WTC11 (cell line): ENCODE results near the gene IPO13.

Experiments used
- CBFB ChIP-seq: sonication (generic); formaldehyde crosslinking; IDR thresholded peaks from 2 replicates; pipeline ENCODE4 v1.8.1; 2022; ENCODE audit warnings: mild to moderate bottlenecking, low read depth, missing genetic modification reagents
- CREB1 ChIP-seq: sonication (generic); formaldehyde crosslinking; IDR thresholded peaks from 2 replicates; pipeline ENCODE4 v1.8.0; 2023; ENCODE audit warnings: mild to moderate bottlenecking, missing genetic modification reagents
- ETV6 ChIP-seq: sonication (generic); formaldehyde crosslinking; IDR thresholded peaks from 2 replicates; pipeline ENCODE4 v1.8.1; 2022; ENCODE audit warnings: mild to moderate bottlenecking, missing genetic modification reagents
- NFYB ChIP-seq: sonication (generic); formaldehyde crosslinking; conservative IDR thresholded peaks from 2 replicates; pipeline ENCODE4 v1.8.0; 2022; ENCODE audit warnings: low read depth, missing genetic modification reagents
- NR2C2 ChIP-seq: sonication (generic); formaldehyde crosslinking; IDR thresholded peaks from 2 replicates; pipeline ENCODE4 v1.8.0; 2022; ENCODE audit warnings: mild to moderate bottlenecking, missing genetic modification reagents
- SMAD3 ChIP-seq: sonication (generic); formaldehyde crosslinking; IDR thresholded peaks from 2 replicates; pipeline ENCODE4 v1.8.0; 2022; ENCODE audit warnings: missing genetic modification reagents, mild to moderate bottlenecking, borderline replicate concordance
- SP1 ChIP-seq: sonication (generic); formaldehyde crosslinking; conservative IDR thresholded peaks from 2 replicates; pipeline ENCODE4 v1.8.1; 2022; ENCODE audit warnings: missing genetic modification reagents
- TF ChIP-seq, protein P1 (sequence below): sonication (generic); formaldehyde crosslinking; IDR thresholded peaks from 2 replicates; pipeline ENCODE4 v1.8.1; 2023; ENCODE audit warnings: mild to moderate bottlenecking, missing genetic modification reagents, moderate library complexity
- TF ChIP-seq, protein P2 (sequence below): sonication (generic); formaldehyde crosslinking; IDR thresholded peaks from 2 replicates; pipeline ENCODE4 v1.8.1; 2022; ENCODE audit warnings: low read depth, mild to moderate bottlenecking, moderate library complexity, missing genetic modification reagents, borderline replicate concordance
- TF ChIP-seq, protein P3 (sequence below): fragments of 200-600 bp; IDR thresholded peaks from 2 replicates; pipeline ENCODE4 v1.8.0; 2022; ENCODE audit warnings: antibody characterized with exemption
- TF ChIP-seq, protein P4 (sequence below): sonication (generic); formaldehyde crosslinking; IDR thresholded peaks from 2 replicates; pipeline ENCODE4 v1.8.0; 2023; ENCODE audit warnings: missing genetic modification reagents, mild to moderate bottlenecking, borderline replicate concordance
- TF ChIP-seq, protein P5 (sequence below): sonication (generic); formaldehyde crosslinking; IDR thresholded peaks from 2 replicates; pipeline ENCODE4 v1.8.0; 2022; ENCODE audit warnings: mild to moderate bottlenecking, missing genetic modification reagents
- TF ChIP-seq, protein P6 (sequence below): sonication (generic); formaldehyde crosslinking; IDR thresholded peaks from 2 replicates; pipeline ENCODE4 v1.8.1; 2022; ENCODE audit warnings: low read depth, missing genetic modification reagents, borderline replicate concordance
- TF ChIP-seq, protein P7 (sequence below): fragments of 250-450 bp; sonication (Bioruptor Pico); IDR thresholded peaks from 2 replicates; pipeline ENCODE4 v1.9.0; 2021; ENCODE audit warnings: moderate library complexity, mild to moderate bottlenecking, inconsistent platforms, borderline replicate concordance

DNA sequence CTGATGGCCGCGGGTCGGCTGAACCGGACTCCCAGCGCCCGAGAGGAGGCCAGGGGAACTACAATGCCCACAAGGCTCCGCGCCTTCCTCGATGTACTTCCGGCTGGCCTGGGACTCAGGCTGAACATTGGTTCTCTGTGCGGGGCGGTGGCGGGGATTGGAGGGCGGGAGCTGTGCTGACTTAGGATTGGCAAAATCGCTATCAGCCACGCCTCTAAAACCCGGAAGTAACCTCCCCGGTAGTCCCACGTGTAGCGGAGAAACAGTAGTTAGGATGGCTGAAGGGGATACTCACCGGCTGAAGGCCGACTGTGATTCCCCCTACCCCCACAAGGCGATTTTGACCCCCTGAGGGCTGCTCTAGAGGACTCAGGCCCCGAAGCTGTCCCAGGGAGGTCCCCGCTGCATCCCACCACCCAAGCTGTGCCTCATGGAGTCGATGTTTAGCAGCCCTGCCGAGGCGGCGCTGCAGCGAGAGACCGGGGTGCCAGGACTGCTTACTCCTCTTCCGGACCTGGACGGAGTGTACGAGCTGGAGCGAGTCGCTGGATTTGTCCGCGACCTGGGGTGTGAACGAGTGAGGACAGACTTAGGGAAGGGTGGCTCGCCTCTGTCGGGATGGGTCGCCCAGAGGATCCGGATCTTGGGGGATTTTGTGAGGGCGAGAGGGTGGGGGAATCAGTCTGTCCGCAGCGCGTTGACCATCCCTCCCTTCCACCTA lies 23.2 kb downstream of the IPO13 start, which contains the start of gene DPH2:
- TF ChIP-seq, protein P1, sequence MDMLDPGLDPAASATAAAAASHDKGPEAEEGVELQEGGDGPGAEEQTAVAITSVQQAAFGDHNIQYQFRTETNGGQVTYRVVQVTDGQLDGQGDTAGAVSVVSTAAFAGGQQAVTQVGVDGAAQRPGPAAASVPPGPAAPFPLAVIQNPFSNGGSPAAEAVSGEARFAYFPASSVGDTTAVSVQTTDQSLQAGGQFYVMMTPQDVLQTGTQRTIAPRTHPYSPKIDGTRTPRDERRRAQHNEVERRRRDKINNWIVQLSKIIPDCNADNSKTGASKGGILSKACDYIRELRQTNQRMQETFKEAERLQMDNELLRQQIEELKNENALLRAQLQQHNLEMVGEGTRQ (CRISPR knock-in tag), result peak; percentile 81
- TF ChIP-seq, protein P2, sequence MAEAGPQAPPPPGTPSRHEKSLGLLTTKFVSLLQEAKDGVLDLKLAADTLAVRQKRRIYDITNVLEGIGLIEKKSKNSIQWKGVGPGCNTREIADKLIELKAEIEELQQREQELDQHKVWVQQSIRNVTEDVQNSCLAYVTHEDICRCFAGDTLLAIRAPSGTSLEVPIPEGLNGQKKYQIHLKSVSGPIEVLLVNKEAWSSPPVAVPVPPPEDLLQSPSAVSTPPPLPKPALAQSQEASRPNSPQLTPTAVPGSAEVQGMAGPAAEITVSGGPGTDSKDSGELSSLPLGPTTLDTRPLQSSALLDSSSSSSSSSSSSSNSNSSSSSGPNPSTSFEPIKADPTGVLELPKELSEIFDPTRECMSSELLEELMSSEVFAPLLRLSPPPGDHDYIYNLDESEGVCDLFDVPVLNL (CRISPR knock-in tag), result no peak
- TF ChIP-seq, protein P3, sequence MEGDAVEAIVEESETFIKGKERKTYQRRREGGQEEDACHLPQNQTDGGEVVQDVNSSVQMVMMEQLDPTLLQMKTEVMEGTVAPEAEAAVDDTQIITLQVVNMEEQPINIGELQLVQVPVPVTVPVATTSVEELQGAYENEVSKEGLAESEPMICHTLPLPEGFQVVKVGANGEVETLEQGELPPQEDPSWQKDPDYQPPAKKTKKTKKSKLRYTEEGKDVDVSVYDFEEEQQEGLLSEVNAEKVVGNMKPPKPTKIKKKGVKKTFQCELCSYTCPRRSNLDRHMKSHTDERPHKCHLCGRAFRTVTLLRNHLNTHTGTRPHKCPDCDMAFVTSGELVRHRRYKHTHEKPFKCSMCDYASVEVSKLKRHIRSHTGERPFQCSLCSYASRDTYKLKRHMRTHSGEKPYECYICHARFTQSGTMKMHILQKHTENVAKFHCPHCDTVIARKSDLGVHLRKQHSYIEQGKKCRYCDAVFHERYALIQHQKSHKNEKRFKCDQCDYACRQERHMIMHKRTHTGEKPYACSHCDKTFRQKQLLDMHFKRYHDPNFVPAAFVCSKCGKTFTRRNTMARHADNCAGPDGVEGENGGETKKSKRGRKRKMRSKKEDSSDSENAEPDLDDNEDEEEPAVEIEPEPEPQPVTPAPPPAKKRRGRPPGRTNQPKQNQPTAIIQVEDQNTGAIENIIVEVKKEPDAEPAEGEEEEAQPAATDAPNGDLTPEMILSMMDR, result no peak
- TF ChIP-seq CREB1 (CRISPR knock-in tag), result no peak
- TF ChIP-seq, protein P4, sequence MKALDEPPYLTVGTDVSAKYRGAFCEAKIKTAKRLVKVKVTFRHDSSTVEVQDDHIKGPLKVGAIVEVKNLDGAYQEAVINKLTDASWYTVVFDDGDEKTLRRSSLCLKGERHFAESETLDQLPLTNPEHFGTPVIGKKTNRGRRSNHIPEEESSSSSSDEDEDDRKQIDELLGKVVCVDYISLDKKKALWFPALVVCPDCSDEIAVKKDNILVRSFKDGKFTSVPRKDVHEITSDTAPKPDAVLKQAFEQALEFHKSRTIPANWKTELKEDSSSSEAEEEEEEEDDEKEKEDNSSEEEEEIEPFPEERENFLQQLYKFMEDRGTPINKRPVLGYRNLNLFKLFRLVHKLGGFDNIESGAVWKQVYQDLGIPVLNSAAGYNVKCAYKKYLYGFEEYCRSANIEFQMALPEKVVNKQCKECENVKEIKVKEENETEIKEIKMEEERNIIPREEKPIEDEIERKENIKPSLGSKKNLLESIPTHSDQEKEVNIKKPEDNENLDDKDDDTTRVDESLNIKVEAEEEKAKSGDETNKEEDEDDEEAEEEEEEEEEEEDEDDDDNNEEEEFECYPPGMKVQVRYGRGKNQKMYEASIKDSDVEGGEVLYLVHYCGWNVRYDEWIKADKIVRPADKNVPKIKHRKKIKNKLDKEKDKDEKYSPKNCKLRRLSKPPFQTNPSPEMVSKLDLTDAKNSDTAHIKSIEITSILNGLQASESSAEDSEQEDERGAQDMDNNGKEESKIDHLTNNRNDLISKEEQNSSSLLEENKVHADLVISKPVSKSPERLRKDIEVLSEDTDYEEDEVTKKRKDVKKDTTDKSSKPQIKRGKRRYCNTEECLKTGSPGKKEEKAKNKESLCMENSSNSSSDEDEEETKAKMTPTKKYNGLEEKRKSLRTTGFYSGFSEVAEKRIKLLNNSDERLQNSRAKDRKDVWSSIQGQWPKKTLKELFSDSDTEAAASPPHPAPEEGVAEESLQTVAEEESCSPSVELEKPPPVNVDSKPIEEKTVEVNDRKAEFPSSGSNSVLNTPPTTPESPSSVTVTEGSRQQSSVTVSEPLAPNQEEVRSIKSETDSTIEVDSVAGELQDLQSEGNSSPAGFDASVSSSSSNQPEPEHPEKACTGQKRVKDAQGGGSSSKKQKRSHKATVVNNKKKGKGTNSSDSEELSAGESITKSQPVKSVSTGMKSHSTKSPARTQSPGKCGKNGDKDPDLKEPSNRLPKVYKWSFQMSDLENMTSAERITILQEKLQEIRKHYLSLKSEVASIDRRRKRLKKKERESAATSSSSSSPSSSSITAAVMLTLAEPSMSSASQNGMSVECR (CRISPR knock-in tag), result peak; percentile 66; the same call in 1 of the 2 replicates
- no peak for TF ChIP-seq SMAD3 (CRISPR knock-in tag)
- TF ChIP-seq CBFB (CRISPR knock-in tag), result no peak
- TF ChIP-seq, protein P5, sequence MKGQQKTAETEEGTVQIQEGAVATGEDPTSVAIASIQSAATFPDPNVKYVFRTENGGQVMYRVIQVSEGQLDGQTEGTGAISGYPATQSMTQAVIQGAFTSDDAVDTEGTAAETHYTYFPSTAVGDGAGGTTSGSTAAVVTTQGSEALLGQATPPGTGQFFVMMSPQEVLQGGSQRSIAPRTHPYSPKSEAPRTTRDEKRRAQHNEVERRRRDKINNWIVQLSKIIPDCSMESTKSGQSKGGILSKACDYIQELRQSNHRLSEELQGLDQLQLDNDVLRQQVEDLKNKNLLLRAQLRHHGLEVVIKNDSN (CRISPR knock-in tag), result peak; percentile 83
- TF ChIP-seq, protein P6, sequence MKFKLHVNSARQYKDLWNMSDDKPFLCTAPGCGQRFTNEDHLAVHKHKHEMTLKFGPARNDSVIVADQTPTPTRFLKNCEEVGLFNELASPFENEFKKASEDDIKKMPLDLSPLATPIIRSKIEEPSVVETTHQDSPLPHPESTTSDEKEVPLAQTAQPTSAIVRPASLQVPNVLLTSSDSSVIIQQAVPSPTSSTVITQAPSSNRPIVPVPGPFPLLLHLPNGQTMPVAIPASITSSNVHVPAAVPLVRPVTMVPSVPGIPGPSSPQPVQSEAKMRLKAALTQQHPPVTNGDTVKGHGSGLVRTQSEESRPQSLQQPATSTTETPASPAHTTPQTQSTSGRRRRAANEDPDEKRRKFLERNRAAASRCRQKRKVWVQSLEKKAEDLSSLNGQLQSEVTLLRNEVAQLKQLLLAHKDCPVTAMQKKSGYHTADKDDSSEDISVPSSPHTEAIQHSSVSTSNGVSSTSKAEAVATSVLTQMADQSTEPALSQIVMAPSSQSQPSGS, result no peak
- 0 out of 2 replicates have a peak, but pooled peaks have one; percentile 62 for TF ChIP-seq ETV6 (CRISPR knock-in tag)
- peak; percentile 82 for TF ChIP-seq NFYB
- TF ChIP-seq, protein P7, sequence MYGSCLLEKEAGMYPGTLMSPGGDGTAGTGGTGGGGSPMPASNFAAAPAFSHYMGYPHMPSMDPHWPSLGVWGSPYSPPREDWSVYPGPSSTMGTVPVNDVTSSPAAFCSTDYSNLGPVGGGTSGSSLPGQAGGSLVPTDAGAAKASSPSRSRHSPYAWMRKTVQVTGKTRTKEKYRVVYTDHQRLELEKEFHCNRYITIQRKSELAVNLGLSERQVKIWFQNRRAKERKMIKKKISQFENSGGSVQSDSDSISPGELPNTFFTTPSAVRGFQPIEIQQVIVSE (CRISPR knock-in tag), result no peak
- peak; percentile 77 for TF ChIP-seq SP1 (CRISPR knock-in tag)
- TF ChIP-seq NR2C2, result peak; percentile 78; the same call in 1 of the 2 replicates
